ENCODE measurements around the gene KCNG2. TPM values are rescaled to one million over a fixed set of nuclear protein-coding genes. Genes with fewer than 3 reads are reported as not detected.

KCNG2 gene
- total and polyA plus RNA-seq, 2 of the 8 experiments (the other 6 are each of a cell fraction or from before 2014, with no cell fraction given): 0.19 to 0.74 TPM

DNA sequence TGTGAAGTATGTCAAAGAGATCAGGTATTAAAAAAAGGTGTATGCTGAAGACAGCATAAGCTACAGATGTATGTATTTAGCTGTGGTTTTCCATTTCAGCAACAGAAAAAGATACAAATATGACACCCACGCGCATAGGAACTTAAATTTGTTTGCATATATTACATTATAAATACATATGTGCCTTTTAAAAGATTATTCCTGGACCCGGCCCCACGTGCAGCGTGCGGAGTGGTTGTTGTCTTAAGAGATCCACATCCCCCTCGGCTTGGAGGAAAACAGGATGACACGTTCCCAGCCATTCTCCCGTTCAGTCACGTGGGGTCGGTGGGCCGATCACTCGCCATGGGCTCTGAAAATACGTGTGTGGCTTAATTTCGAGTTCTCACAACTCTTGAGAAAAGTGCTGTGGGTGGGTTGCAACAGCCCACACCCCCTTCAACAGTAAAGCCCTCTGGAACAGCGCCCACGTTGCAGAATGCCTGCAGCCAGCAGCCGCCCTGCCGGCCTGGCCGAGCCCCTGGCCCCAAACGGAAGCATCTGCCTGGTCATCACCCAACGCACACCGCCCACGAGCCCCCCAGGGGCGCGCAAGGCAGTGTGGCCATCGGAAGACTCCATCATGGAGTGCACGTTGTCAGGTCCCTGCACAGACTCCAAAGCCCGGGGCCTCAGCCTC, 18.6 kb upstream of the KCNG2 start (continued):
- TF ChIP-seq EZH2 (IDR thresholded peaks at IDR 0.05; ENCODE audit: low read depth, low read length, severe bottlenecking): no peak
- TF ChIP-seq KDM4A (IDR thresholded peaks at IDR 0.05; ENCODE audit: low read depth, low read length, severe bottlenecking): no peak
- TF ChIP-seq HDAC2 (IDR thresholded peaks at IDR 0.05; ENCODE audit: borderline replicate concordance in 1 of 2, low read depth in 2 of 2, low read length in 2 of 2): no peak

Data from H1 (cell line).